Embryonic facial prominence (tissue), 1 donor: ENCODE measurements around the gene CDC40.

Source experiments
- DNase-seq: peaks from one replicate; pipeline ENCODE4 v3.0.0-alpha.2; 2016; ENCODE audit errors: extremely low spot score

The CDC40 gene

GRCh38 chr6:110180228-110181008 lies at the start of gene CDC40:
Gene CDC40 (plus strand): TSS chr6:110180427. CDS start chr6:110180445, 18 bp downstream.
- DNase-seq = no peak

GRCh38 chr6:110137924-110138887 lies 42.0 kb upstream of the CDC40 start:
- DNase-seq = no peak

GRCh38 chr6:110139052-110139451 lies 41.2 kb upstream of the CDC40 start:
- no peak for DNase-seq

- DNase-seq = no peak
Measured at GRCh38 chr6:110140650-110141049, 39.6 kb upstream of the CDC40 start.

GRCh38 chr6:110147870-110148269 lies 32.4 kb upstream of the CDC40 start:
- DNase-seq = no peak

- DNase-seq = no peak
Measured at GRCh38 chr6:110158479-110158878, 21.7 kb upstream of the CDC40 start.

- no peak for DNase-seq
Measured at GRCh38 chr6:110170081-110170480, 10.1 kb upstream of the CDC40 start.

- no peak for DNase-seq
Measured at GRCh38 chr6:110173506-110174132, 6.6 kb upstream of the CDC40 start.

GRCh38 chr6:110178626-110179405 lies 1.4 kb upstream of the CDC40 start:
- DNase-seq = peak; percentile 58

- peak; percentile 98 for DNase-seq
Measured at GRCh38 chr6:110179406-110180227, 610 bp upstream of the CDC40 start, which contains the start of gene WASF1. Gene WASF1 (minus strand): TSS chr6:110179670. CDS start chr6:110127601, 52,069 bp downstream.

GRCh38 chr6:110181131-110182030 lies 1.2 kb downstream of the CDC40 start:
- no peak for DNase-seq

- no peak for DNase-seq
Measured at GRCh38 chr6:110183292-110183885, 3.2 kb downstream of the CDC40 start.

GRCh38 chr6:110185879-110186278 lies 5.7 kb downstream of the CDC40 start:
- no peak for DNase-seq

- no peak for DNase-seq
Measured at GRCh38 chr6:110188791-110189190, 8.6 kb downstream of the CDC40 start.

GRCh38 chr6:110190726-110191125 lies 10.5 kb downstream of the CDC40 start:
- DNase-seq = no peak

GRCh38 chr6:110191477-110191876 lies 11.2 kb downstream of the CDC40 start:
- DNase-seq = no peak

GRCh38 chr6:110195639-110196038 lies 15.4 kb downstream of the CDC40 start:
- DNase-seq = no peak

- DNase-seq = no peak
Measured at GRCh38 chr6:110196874-110197273, 16.6 kb downstream of the CDC40 start.

- no peak for DNase-seq
Measured at GRCh38 chr6:110198561-110198960, 18.3 kb downstream of the CDC40 start.
